RCC 7860 (cell line): ENCODE measurements around the gene CBLB.
A peak's percentile ranks its signal among the peaks of the same experiment; 100 is the strongest.

ENCODE experiments used
- DNase-seq: peaks from one replicate; pipeline ENCODE4 v3.0.0-alpha.2; 2015; ENCODE audit warnings: low spot score
- FAIRE-seq: peaks from 2 replicates; lab custom pipeline; 2012; peaks lifted over from hg19 to GRCh38; lab: Jason Lieb, UNC

The CBLB gene

GRCh38 chr3:105847865-105848264 is 20.9 kb downstream of the CBLB start:
- FAIRE-seq = no peak
- no peak for DNase-seq

GRCh38 chr3:105847452-105847851 is 21.4 kb downstream of the CBLB start:
- FAIRE-seq = no peak
- DNase-seq = no peak

- FAIRE-seq = no peak
- DNase-seq = no peak
Measured at GRCh38 chr3:105846809-105847208, 22.0 kb downstream of the CBLB start.

- FAIRE-seq (no peak), DNase-seq (no peak)
Measured at GRCh38 chr3:105845488-105845887, 23.3 kb downstream of the CBLB start.

- no peak for FAIRE-seq
- no peak for DNase-seq
Measured at GRCh38 chr3:105844704-105845103, 24.1 kb downstream of the CBLB start.

- DNase-seq (no peak), FAIRE-seq (no peak)
Measured at GRCh38 chr3:105843994-105844393, 24.8 kb downstream of the CBLB start.

- DNase-seq (no peak), FAIRE-seq (no peak)
Measured at GRCh38 chr3:105842943-105843342, 25.9 kb downstream of the CBLB start.

GRCh38 chr3:105842449-105842848 is 26.4 kb downstream of the CBLB start:
- DNase-seq (no peak), FAIRE-seq (no peak)

- DNase-seq (no peak), FAIRE-seq (no peak)
Measured at GRCh38 chr3:105837947-105838346, 30.9 kb downstream of the CBLB start.

- no peak for DNase-seq
- no peak for FAIRE-seq
Measured at GRCh38 chr3:105837143-105837740, 31.6 kb downstream of the CBLB start.

- DNase-seq = no peak
- no peak for FAIRE-seq
Measured at GRCh38 chr3:105836533-105836932, 32.3 kb downstream of the CBLB start.

GRCh38 chr3:105835606-105836005 is 33.2 kb downstream of the CBLB start:
- DNase-seq (no peak), FAIRE-seq (no peak)

- no peak for DNase-seq
- no peak for FAIRE-seq
Measured at GRCh38 chr3:105834768-105835167, 34.0 kb downstream of the CBLB start.

GRCh38 chr3:105832644-105833043 is 36.2 kb downstream of the CBLB start:
- DNase-seq = no peak
- no peak for FAIRE-seq

- DNase-seq = no peak
- FAIRE-seq = no peak
Measured at GRCh38 chr3:105830836-105831235, 38.0 kb downstream of the CBLB start.

GRCh38 chr3:105829871-105830622 is 38.8 kb downstream of the CBLB start:
- peak; percentile 50 for FAIRE-seq
- peak; percentile 8 for DNase-seq

- DNase-seq = no peak
- FAIRE-seq = no peak
Measured at GRCh38 chr3:105829229-105829628, 39.6 kb downstream of the CBLB start.

GRCh38 chr3:105828703-105829102 is 40.1 kb downstream of the CBLB start:
- no peak for FAIRE-seq
- no peak for DNase-seq

- DNase-seq = peak; percentile 74
- FAIRE-seq = peak; percentile 79
Measured at GRCh38 chr3:105827959-105828358, 40.9 kb downstream of the CBLB start.

GRCh38 chr3:105826778-105827634 is 41.8 kb downstream of the CBLB start:
- FAIRE-seq = no peak
- DNase-seq = no peak

GRCh38 chr3:105824129-105824528 is 44.7 kb downstream of the CBLB start:
- no peak for DNase-seq
- FAIRE-seq = no peak
